ENCODE measurements around the gene RNF32. TPM values are rescaled to one million over a fixed set of nuclear protein-coding genes. Genes with fewer than 3 reads are reported as not detected.

Gene RNF32
- total and polyA plus RNA-seq, 12 donors, result 0.26 to 8.5 (median 0.92) TPM

GRCh38 chr7:156620291-156620675 is 20.3 kb upstream of the RNF32 start:
- TF ChIP-seq POLR2A (IDR thresholded peaks at IDR 0.05), result no peak
- TF ChIP-seq CTCF (IDR thresholded peaks at IDR 0.05), result no peak
- Histone ChIP-seq H3K4me1 (replicated peaks in 1 of 2) (no peaks in the 10 kb centered on the region), H3K9me3 (replicated peaks in 1 of 3) (no peaks in the 10 kb centered on the region), H3K27ac (no peak overlapping the region), H3K27me3 (peaks cover 3% of the 10 kb centered on the region), H3K36me3 (replicated peaks in 1 of 2) (no peaks in the 10 kb centered on the region), H3K4me3 (no peak overlapping the region)
- intact Hi-C loops (cut with DNase I), result no loop called here
- WGBS, 4 donors, result 69 to 79% (median 74%) methylated on average over 3 of the region's 3 CpGs
- DNase-seq, result no peak

- no peaks in the 10 kb centered on the region for H3K27me3 ChIP-seq
- H3K36me3 ChIP-seq (replicated peaks in 1 of 2), result no peaks in the 10 kb centered on the region
- no peak for DNase-seq
- no peak overlapping the region for H3K4me3 ChIP-seq
- TF ChIP-seq CTCF (IDR thresholded peaks at IDR 0.05) (no peak), POLR2A (IDR thresholded peaks at IDR 0.05) (no peak)
- no peaks in the 10 kb centered on the region for H3K4me1 ChIP-seq (replicated peaks in 1 of 2)
- H3K9me3 ChIP-seq (replicated peaks in 1 of 3), result no peaks in the 10 kb centered on the region
- intact Hi-C loops (cut with DNase I), result no loop called here
- H3K27ac ChIP-seq, result no peak overlapping the region
These were observed 18.9 kb upstream of the RNF32 start for GRCh38 chr7:156621652-156622051.

- TF ChIP-seq CTCF (IDR thresholded peaks at IDR 0.05) (no peak), POLR2A (IDR thresholded peaks at IDR 0.05) (no peak)
- no peaks in the 10 kb centered on the region for H3K4me1 ChIP-seq (replicated peaks in 1 of 2)
- H3K4me3 ChIP-seq, result no peak overlapping the region
- H3K36me3 ChIP-seq (replicated peaks in 1 of 2), result no peaks in the 10 kb centered on the region
- no peak for DNase-seq
- H3K27me3 ChIP-seq, result no peaks in the 10 kb centered on the region
- H3K9me3 ChIP-seq (replicated peaks in 1 of 3), result no peaks in the 10 kb centered on the region
- intact Hi-C loops (cut with DNase I), result no loop called here
- no peak overlapping the region for H3K27ac ChIP-seq
- WGBS, 4 donors, result 60 to 92% (median 76%) methylated on average over 2 of the region's 2 CpGs
These were observed 15.0 kb upstream of the RNF32 start for GRCh38 chr7:156625580-156625979.

- Histone ChIP-seq H3K36me3 (replicated peaks in 1 of 2) (no peaks in the 10 kb centered on the region), H3K9me3 (replicated peaks in 1 of 3) (no peaks in the 10 kb centered on the region), H3K27me3 (no peaks in the 10 kb centered on the region), H3K4me1 (replicated peaks in 1 of 2) (no peaks in the 10 kb centered on the region), H3K27ac (no peak overlapping the region), H3K4me3 (no peak overlapping the region)
- intact Hi-C loops (cut with DNase I), result no loop called here
- TF ChIP-seq POLR2A (IDR thresholded peaks at IDR 0.05), result no peak
- no peak for TF ChIP-seq CTCF (IDR thresholded peaks at IDR 0.05)
- DNase-seq, result no peak
- WGBS, 4 donors, result 86 to 95% (median 94%) methylated on average over 7 of the region's 7 CpGs
These were observed 14.2 kb upstream of the RNF32 start for GRCh38 chr7:156626220-156626895.
